ENCODE results near the gene RGS16. TPM values are rescaled to one million over a fixed set of nuclear protein-coding genes. Genes with fewer than 3 reads are reported as not detected.

RGS16 gene
- total and polyA plus RNA-seq, 2 donors (not counting 3 experiments of a cell fraction or from before 2014, with no cell fraction given), result not detected

DNA sequence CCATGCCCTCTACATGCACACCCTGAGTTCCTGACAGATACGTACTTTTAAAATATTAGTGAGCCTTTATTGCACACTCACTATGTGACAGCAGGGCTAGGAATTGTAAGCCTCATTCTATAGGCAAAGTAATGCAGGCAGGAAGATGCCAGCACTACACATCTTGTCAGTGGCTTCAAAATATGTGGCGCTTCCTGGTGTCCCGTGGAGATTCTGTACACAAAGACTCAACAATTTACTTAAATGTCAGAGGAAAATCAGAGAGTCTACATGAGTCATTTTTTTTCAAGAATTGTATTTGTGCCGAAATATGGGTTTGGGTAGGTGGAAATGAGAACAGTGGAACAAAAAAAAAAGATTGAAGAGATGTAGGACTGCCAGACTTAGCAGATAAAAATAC is 42.7 kb downstream of the RGS16 start:
- H3K27me3 ChIP-seq (ENCODE audit: control insufficient read depth in 2 of 2, insufficient read depth in 2 of 2, low read length in 2 of 2), result no peaks in the 10 kb centered on the region
- no peak for DNase-seq (ENCODE audit: low read depth, low spot score)
- CTCF ChIA-PET, result no interaction called here
- POLR2A ChIA-PET, result no interaction called here
- no peaks in the 10 kb centered on the region for H3K36me3 ChIP-seq (ENCODE audit: control insufficient read depth in 2 of 2, extremely low read depth in 1 of 2, insufficient read depth in 2 of 2, low read length in 2 of 2)
- H3K4me1 ChIP-seq (ENCODE audit: control insufficient read depth, extremely low read depth, insufficient read depth, low read length), result no peaks in the 10 kb centered on the region
- BruUV-seq (replicated peaks), result no TSS peak
- no peaks in the 10 kb centered on the region for H4K20me1 ChIP-seq (replicated peaks; ENCODE audit: control insufficient read depth, extremely low read depth, insufficient read depth, low read length)
- no peak for FAIRE-seq
- no peak overlapping the region for H3K4me2 ChIP-seq (ENCODE audit: insufficient read depth, low read length)
- TF ChIP-seq MYC (IDR thresholded peaks at IDR 0.05; ENCODE audit: low read depth, low read length), result no peak
- no peak for TF ChIP-seq POLR2AphosphoS5 (IDR thresholded peaks at IDR 0.05; ENCODE audit: insufficient read depth, low read depth, low read length)
- no peak for TF ChIP-seq FOS (IDR thresholded peaks at IDR 0.05; ENCODE audit: borderline replicate concordance, insufficient read depth, low read length)
- TF ChIP-seq MAX (IDR thresholded peaks at IDR 0.05; ENCODE audit: insufficient read depth, insufficient read length), result no peak
- no peak for TF ChIP-seq POLR2A (IDR thresholded peaks at IDR 0.05; ENCODE audit: low read depth, low read length)
- no peak for TF ChIP-seq CTCF (IDR thresholded peaks at IDR 0.05; ENCODE audit: extremely low read depth in 1 of 2, insufficient read depth in 1 of 2, low read depth in 1 of 2, low read length in 2 of 2)
- TF ChIP-seq GATA2 (IDR thresholded peaks at IDR 0.05; ENCODE audit: insufficient read depth, insufficient read length, low read depth, low read length), result no peak
- no peak for TF ChIP-seq JUN (IDR thresholded peaks at IDR 0.05; ENCODE audit: borderline replicate concordance, insufficient read depth, insufficient read length, low read depth)
- no peak for TF ChIP-seq EZH2 (IDR thresholded peaks at IDR 0.05; ENCODE audit: borderline replicate concordance, low read depth, low read length, severe bottlenecking)
- dilution Hi-C loops (cut with MboI; ENCODE audit: extremely low pct_ligation_motif_present, low sequenced_read_pairs), result no loop called here
- intact Hi-C loops (cut with micrococcal nuclease), result no loop called here
- no peaks in the 10 kb centered on the region for H3K9me1 ChIP-seq (replicated peaks; ENCODE audit: control insufficient read depth, extremely low read depth, insufficient read depth, low read length)
- H3K9ac ChIP-seq (replicated peaks; ENCODE audit: extremely low read depth, insufficient read depth, low read length), result no peak overlapping the region
- no peaks in the 10 kb centered on the region for H3K79me2 ChIP-seq (ENCODE audit: control insufficient read depth, insufficient read depth, low read length)
- no peak overlapping the region for H3K27ac ChIP-seq (ENCODE audit: insufficient read depth, low read depth, low read length)
- no peaks in the 10 kb centered on the region for H3K9me3 ChIP-seq (replicated peaks; ENCODE audit: control insufficient read depth, insufficient read depth, low read length)
- no peak overlapping the region for H2AFZ ChIP-seq (ENCODE audit: low read depth, low read length)
- no peak overlapping the region for H3K4me3 ChIP-seq (replicated peaks in 1 of 3; ENCODE audit: insufficient read depth in 1 of 3, low read depth in 1 of 3, low read length in 3 of 3)
